HG02852 (cell line): ENCODE measurements around the gene TEPSIN.
A peak's percentile ranks its signal among the peaks of the same experiment; 100 is the strongest.

ENCODE experiments used
- ATAC-seq: cut with Tn5 transposase; IDR thresholded peaks from one replicate; pipeline ENCODE4 v1.9.1; 2021; ENCODE audit warnings: mild to moderate bottlenecking, moderate library complexity; ENCODE audit not compliant: unreplicated experiment

TEPSIN gene

GRCh38 chr17:81222906-81223761 lies 15.7 kb downstream of the TEPSIN start, which contains the start of gene CEP131:
Gene CEP131 (minus strand): TSS chr17:81222965. CDS start chr17:81220056, 2,909 bp downstream.
- peak; percentile 92 for ATAC-seq

- peak; percentile 10 for ATAC-seq
These were observed 16.3 kb downstream of the TEPSIN start for GRCh38 chr17:81222620-81222905.

- ATAC-seq: no peak
These were observed 16.8 kb downstream of the TEPSIN start for GRCh38 chr17:81221842-81222619.

- ATAC-seq: no peak
These were observed 17.4 kb downstream of the TEPSIN start for GRCh38 chr17:81221371-81221841.

GRCh38 chr17:81219476-81220180 lies 19.2 kb downstream of the TEPSIN start:
- no peak for ATAC-seq

GRCh38 chr17:81218991-81219390 lies 19.9 kb downstream of the TEPSIN start:
- no peak for ATAC-seq

- ATAC-seq: no peak
These were observed 20.4 kb downstream of the TEPSIN start for GRCh38 chr17:81218459-81218858.

GRCh38 chr17:81217491-81217890 lies 21.4 kb downstream of the TEPSIN start:
- ATAC-seq: no peak

GRCh38 chr17:81213978-81214377 lies 24.9 kb downstream of the TEPSIN start:
- no peak for ATAC-seq

GRCh38 chr17:81212365-81212764 lies 26.5 kb downstream of the TEPSIN start:
- no peak for ATAC-seq

GRCh38 chr17:81210868-81211267 lies 28.0 kb downstream of the TEPSIN start:
- ATAC-seq: no peak

GRCh38 chr17:81210466-81210865 lies 28.4 kb downstream of the TEPSIN start:
- ATAC-seq: no peak

- no peak for ATAC-seq
These were observed 29.7 kb downstream of the TEPSIN start for GRCh38 chr17:81209141-81209540.

- no peak for ATAC-seq
These were observed 30.2 kb downstream of the TEPSIN start for GRCh38 chr17:81208651-81209050.

- ATAC-seq: no peak
These were observed 31.0 kb downstream of the TEPSIN start for GRCh38 chr17:81207610-81208581.

GRCh38 chr17:81206657-81207056 lies 32.2 kb downstream of the TEPSIN start:
- no peak for ATAC-seq

GRCh38 chr17:81206166-81206565 lies 32.7 kb downstream of the TEPSIN start:
- no peak for ATAC-seq

- ATAC-seq: no peak
These were observed 34.3 kb downstream of the TEPSIN start for GRCh38 chr17:81204578-81204977.

GRCh38 chr17:81203136-81203535 lies 35.7 kb downstream of the TEPSIN start:
- ATAC-seq: no peak

GRCh38 chr17:81202318-81202717 lies 36.5 kb downstream of the TEPSIN start:
- no peak for ATAC-seq
